Nephron (organoid): Measurements from ENCODE around the gene HACD3.

ENCODE experiments used
- H3K27ac Mint-ChIP-seq, 3 experiments: 2 replicates each; pipeline ENCODE4 v1.8.0; 2020; ENCODE audit warnings: mixed read lengths in 3 of 3, mild to moderate bottlenecking in 2 of 3, moderate library complexity in 1 of 3
- H3K27me3 Mint-ChIP-seq: 2 replicates; pipeline ENCODE4 v1.8.0; 2021; ENCODE audit warnings: low read depth, mild to moderate bottlenecking, moderate library complexity, mixed read lengths
- H3K36me3 Mint-ChIP-seq: 2 replicates; pipeline ENCODE4 v1.8.0; 2020; ENCODE audit warnings: low read depth, mixed read lengths
- H3K4me1 Mint-ChIP-seq: 2 replicates; pipeline ENCODE4 v1.8.0; 2020; ENCODE audit warnings: mixed read lengths
- H3K4me3 Mint-ChIP-seq, 3 experiments: 2 replicates each; pipeline ENCODE4 v1.8.0; 2020; ENCODE audit warnings: mild to moderate bottlenecking in 3 of 3, mixed read lengths in 3 of 3, moderate library complexity in 2 of 3
- H3K9me3 Mint-ChIP-seq: 2 replicates; pipeline ENCODE4 v1.8.0; 2020; ENCODE audit warnings: mixed read lengths
- TF ChIP-seq, protein P1 (sequence below), 3 experiments: fragments of 200-600 bp; sonication (generic); IDR thresholded peaks; one replicate each; pipeline ENCODE4 v1.5.0; 2021; ENCODE audit warnings: antibody characterized with exemption in 3 of 3; ENCODE audit not compliant: unreplicated experiment in 3 of 3

Gene HACD3

GRCh38 chr15:65512807-65513416, 17.4 kb upstream of the HACD3 start:
- Mint-ChIP-seq H3K36me3 (peaks cover 37% of the 10 kb centered on the region), H3K4me3 (peak overlapping the region; percentile 41 to 80 (median 72)), H3K27me3 (no peaks in the 10 kb centered on the region), H3K4me1 (peaks cover 42% of the 10 kb centered on the region), H3K9me3 (no peaks in the 10 kb centered on the region), H3K27ac (peak overlapping the region; percentile 93 to 97 (median 95))
- TF ChIP-seq, protein P1, sequence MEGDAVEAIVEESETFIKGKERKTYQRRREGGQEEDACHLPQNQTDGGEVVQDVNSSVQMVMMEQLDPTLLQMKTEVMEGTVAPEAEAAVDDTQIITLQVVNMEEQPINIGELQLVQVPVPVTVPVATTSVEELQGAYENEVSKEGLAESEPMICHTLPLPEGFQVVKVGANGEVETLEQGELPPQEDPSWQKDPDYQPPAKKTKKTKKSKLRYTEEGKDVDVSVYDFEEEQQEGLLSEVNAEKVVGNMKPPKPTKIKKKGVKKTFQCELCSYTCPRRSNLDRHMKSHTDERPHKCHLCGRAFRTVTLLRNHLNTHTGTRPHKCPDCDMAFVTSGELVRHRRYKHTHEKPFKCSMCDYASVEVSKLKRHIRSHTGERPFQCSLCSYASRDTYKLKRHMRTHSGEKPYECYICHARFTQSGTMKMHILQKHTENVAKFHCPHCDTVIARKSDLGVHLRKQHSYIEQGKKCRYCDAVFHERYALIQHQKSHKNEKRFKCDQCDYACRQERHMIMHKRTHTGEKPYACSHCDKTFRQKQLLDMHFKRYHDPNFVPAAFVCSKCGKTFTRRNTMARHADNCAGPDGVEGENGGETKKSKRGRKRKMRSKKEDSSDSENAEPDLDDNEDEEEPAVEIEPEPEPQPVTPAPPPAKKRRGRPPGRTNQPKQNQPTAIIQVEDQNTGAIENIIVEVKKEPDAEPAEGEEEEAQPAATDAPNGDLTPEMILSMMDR (IDR thresholded peaks at IDR 0.05; ENCODE audit: unreplicated experiment in 3 of 3) = no peak

DNA sequence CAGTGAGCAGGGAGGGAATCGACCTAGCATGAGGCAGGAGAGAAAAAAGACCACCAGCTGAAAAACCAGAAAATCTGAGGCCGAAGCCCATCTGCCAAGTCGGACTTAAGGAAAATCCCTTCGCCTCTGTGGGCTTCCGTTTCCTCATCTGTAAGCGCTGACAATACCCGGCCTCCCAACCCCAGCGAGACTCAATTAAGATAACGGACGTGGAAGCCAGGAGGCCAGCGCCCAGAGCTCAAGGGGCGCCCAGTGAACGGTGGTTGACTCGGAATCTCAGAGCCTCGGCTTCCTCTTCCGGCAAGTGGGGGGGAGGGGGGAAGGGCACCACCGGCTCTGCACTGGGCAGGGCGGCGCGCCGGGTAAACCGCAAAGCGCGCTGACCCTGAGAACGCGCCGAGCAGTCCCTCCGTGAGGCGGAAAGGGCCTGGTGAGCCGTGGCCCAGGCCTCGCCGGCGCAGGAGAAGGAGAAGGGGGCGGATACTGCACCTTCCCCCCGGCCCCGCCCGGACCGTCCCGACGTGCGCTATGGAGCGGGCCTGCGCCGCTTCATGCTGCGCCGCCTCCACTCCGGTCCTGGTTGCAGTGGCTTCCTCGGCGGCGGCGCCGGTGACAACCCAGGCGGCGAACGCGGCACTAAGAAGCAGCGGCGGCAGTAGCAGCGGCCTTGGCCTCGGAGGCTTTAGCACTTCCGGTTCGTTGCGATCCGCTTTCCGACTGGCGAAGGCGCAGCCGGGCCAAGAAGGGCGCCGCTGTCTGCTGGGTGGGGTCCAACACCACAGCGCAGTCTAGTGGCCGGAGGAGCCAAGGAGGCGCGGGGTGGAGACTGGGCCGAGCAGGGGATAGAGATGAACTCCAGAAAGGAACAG, 13.0 kb upstream of the HACD3 start, which contains the start of gene DPP8:
Gene DPP8 (minus strand): TSS at position 693 of the 869 bp plus-strand sequence. CDS start 5,136 bp downstream, outside the sequence.
- TF ChIP-seq, protein P1 (IDR thresholded peaks at IDR 0.05; ENCODE audit: unreplicated experiment in 3 of 3) = peak; percentile 91 to 97 (median 92)
- Mint-ChIP-seq H3K27ac (peak within 1 kb of the TSS; percentile 80 to 98 (median 96)), H3K9me3 (no peaks in the 10 kb centered on the region), H3K4me3 (peak within 1 kb of the TSS; percentile 92 to 99 (median 96)), H3K36me3 (peaks cover 6% of the 10 kb centered on the region), H3K4me1 (peaks cover 42% of the 10 kb centered on the region), H3K27me3 (no peaks in the 10 kb centered on the region)

GRCh38 chr15:65517866-65518207, 12.4 kb upstream of the HACD3 start:
- Mint-ChIP-seq H3K4me1 (peaks cover 36% of the 10 kb centered on the region), H3K9me3 (no peaks in the 10 kb centered on the region), H3K27me3 (no peaks in the 10 kb centered on the region), H3K4me3 (peak overlapping the region; percentile 92 to 99 (median 96)), H3K27ac (peak overlapping the region; percentile 80 to 98 (median 96)), H3K36me3 (no peaks in the 10 kb centered on the region)
- TF ChIP-seq, protein P1 (IDR thresholded peaks at IDR 0.05; ENCODE audit: unreplicated experiment in 3 of 3) = peak in 1 of 3 experiments; percentile 25

GRCh38 chr15:65518633-65519285, 11.5 kb upstream of the HACD3 start:
- H3K4me3 Mint-ChIP-seq = peak overlapping the region; percentile 55 to 76 (median 66)
- H3K9me3 Mint-ChIP-seq = no peaks in the 10 kb centered on the region
- no peaks in the 10 kb centered on the region for H3K36me3 Mint-ChIP-seq

GRCh38 chr15:65521350-65521749, 8.9 kb upstream of the HACD3 start:
- peak overlapping the region in 1 of 3 experiments; percentile 43 for H3K4me3 Mint-ChIP-seq
- H3K9me3 Mint-ChIP-seq = no peaks in the 10 kb centered on the region
- H3K27ac Mint-ChIP-seq = no peak overlapping the region
- peaks cover 15% of the 10 kb centered on the region for H3K4me1 Mint-ChIP-seq
- no peaks in the 10 kb centered on the region for H3K27me3 Mint-ChIP-seq
- H3K36me3 Mint-ChIP-seq = no peaks in the 10 kb centered on the region
- TF ChIP-seq, protein P1 (IDR thresholded peaks at IDR 0.05; ENCODE audit: unreplicated experiment in 3 of 3) = no peak

More at GRCh38 chr15:65518633-65519285, 11.5 kb upstream of the HACD3 start:
- no peak overlapping the region for H3K27ac Mint-ChIP-seq
- TF ChIP-seq, protein P1 (IDR thresholded peaks at IDR 0.05; ENCODE audit: unreplicated experiment in 3 of 3) = no peak
- H3K27me3 Mint-ChIP-seq = no peaks in the 10 kb centered on the region
- peaks cover 31% of the 10 kb centered on the region for H3K4me1 Mint-ChIP-seq
